Superior temporal gyrus (tissue), 1 donor: ENCODE measurements around the gene RIPOR2.
A peak's percentile ranks its signal among the peaks of the same experiment; 100 is the strongest.

ENCODE experiments used
- DNase-seq: peaks from one replicate; pipeline ENCODE4 v3.0.0-alpha.2; 2016; ENCODE audit errors: extremely low spot score

RIPOR2 gene, protein sequence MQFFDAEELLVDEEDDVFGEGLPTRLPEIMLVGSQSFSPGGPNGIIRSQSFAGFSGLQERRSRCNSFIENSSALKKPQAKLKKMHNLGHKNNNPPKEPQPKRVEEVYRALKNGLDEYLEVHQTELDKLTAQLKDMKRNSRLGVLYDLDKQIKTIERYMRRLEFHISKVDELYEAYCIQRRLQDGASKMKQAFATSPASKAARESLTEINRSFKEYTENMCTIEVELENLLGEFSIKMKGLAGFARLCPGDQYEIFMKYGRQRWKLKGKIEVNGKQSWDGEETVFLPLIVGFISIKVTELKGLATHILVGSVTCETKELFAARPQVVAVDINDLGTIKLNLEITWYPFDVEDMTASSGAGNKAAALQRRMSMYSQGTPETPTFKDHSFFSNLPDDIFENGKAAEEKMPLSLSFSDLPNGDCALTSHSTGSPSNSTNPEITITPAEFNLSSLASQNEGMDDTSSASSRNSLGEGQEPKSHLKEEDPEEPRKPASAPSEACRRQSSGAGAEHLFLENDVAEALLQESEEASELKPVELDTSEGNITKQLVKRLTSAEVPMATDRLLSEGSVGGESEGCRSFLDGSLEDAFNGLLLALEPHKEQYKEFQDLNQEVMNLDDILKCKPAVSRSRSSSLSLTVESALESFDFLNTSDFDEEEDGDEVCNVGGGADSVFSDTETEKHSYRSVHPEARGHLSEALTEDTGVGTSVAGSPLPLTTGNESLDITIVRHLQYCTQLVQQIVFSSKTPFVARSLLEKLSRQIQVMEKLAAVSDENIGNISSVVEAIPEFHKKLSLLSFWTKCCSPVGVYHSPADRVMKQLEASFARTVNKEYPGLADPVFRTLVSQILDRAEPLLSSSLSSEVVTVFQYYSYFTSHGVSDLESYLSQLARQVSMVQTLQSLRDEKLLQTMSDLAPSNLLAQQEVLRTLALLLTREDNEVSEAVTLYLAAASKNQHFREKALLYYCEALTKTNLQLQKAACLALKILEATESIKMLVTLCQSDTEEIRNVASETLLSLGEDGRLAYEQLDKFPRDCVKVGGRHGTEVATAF

GRCh38 chr6:24935366-24936152, at the start of gene RIPOR2:
Gene RIPOR2 (minus strand): TSS chr6:24935960. CDS start chr6:24935898, 62 bp downstream.
- DNase-seq = no peak

DNA sequence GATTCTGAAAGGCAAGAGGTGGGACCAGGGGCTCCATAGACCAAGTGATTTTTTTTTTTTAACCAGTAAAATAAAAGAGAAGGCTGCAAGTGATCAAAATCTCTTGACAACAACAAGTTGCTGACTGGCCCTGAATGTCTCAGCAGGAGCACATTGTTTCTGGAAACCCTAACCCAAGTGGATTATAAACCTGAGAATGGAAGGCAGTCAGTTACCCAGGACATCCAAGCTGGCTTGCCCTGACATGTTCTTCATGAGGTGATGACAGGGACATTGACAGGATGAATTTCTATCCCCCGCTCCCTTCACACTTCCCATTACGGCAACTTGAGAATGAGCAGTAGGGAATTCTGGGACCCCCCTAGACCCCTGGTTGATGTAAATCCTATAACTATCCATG, 49.6 kb upstream of the RIPOR2 start:
- DNase-seq = no peak

DNA sequence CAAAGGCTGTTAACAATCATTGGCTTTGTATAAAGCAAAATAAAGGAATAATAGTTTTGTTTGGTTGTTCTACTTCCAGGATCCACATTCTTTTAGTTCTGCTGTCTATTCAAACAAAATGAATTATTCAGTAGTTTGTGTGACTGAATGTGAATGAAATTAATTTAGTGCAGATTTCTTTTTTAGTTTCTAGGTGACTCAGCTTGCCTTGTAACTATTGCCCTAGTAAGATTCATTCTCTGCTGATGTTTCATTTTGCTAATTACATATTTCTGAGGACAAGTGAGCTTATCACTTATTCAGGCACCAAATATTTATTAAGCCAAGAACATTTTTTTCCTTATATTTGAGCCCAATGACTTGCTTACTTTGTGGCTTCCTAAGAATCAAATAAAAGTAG, 46.5 kb upstream of the RIPOR2 start:
- DNase-seq = peak; percentile 22

GRCh38 chr6:24981386-24981760, 45.6 kb upstream of the RIPOR2 start:
- DNase-seq = no peak

GRCh38 chr6:24980507-24981385, 45.0 kb upstream of the RIPOR2 start:
- DNase-seq = no peak

GRCh38 chr6:24979176-24979575, 43.4 kb upstream of the RIPOR2 start:
- no peak for DNase-seq

DNA sequence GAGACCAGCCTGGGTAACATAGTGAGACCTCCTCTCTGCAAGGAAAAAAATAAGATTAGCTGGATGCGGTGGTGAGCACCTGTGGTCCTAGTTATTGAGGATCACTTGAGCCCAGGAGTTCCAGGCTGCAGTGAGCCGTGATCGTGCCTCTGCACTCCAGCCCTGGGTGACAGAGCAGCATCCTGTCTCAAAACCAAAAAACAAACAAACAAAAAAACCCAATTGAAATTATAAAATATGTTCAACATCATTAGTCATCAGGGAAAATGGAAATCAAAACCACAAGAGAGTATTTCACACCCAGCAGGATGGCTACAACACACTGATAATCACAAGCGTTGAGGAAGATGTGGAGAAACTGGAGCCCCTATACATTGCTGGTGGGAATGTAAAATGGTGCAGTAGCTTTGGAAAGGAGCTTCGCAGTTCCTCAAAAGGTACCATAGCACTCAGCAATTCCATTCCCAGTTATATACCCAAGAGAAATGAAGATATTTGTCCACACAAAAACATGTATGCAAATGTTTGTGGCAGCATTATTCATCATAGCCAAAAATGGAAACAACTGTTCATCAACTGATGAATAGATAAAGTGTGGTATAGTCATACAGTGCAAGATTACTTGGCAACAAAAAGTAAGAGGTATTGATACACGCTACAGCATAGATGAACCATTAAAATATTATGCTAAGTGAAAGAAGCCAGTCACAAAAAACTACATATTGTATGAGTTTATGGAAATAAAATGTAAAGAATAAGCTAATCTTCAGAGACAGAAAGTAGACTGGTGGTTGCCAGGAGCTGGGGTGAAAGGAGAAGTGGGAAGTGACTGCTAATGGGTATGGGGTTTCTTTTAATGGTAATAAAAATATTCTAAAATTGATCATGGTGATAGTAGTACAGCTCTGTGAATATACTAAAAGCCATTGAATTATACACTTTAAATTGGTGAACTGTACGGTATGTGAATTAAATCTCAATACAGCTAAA, 38.7 kb upstream of the RIPOR2 start:
- DNase-seq = no peak

DNA sequence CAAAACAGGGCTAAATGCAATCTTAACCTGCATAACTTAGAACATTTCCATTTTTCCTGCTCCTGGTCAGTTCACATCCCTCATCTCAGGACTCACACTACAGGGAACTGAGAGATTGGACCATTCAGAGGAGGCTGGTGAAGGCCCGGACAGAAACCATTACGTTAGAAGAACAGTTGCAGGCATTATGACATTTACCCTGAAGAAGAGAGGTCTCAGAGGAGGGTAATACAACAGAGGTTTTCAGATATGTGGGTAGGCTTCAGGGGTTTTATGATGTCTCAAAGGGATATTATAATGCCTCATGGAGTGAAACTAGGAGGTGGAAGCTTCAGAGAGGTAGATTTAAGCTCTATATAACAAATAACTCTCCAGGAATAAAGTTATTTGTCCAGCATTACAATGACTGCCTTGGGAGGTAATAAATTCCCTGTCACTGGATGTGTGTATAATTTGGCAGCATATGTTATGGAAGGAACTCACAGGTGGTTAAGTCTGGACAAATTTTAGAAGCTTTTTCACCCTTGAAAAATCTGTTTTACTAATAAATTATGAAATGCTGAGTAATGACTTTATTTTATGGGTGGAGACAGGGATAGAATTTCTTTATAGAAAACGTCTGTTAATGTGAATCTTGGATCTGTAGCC, 36.7 kb upstream of the RIPOR2 start:
- no peak for DNase-seq

- DNase-seq = no peak
Measured at GRCh38 chr6:24971067-24971466, 35.3 kb upstream of the RIPOR2 start.

DNA sequence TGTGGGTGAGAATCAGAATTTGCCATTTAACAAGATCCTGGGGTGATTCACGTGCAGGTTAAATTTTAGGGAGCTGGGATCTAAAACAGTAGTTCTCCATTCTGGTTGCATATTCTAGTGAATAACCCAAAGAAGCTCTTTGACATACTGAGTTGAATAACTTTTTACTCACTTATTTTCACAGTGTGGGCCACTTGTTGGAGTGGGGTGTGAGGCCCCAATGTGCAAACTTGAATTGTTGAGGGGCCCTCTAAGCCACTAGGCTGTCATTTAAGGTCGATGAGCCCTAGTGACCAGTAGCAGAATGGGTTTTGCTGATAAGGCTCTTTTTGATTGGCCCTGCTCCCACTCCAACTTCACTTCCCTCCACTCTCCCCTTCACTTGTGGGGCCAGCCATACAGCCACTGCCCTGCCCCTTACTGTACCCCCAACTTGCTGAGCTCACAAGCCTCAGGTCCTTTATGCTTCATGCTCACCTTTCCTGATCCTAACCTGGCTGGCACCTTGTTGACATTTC, 33.6 kb upstream of the RIPOR2 start:
- DNase-seq = no peak

GRCh38 chr6:24968783-24969182, 33.0 kb upstream of the RIPOR2 start:
- DNase-seq = no peak

- DNase-seq = no peak
Measured at GRCh38 chr6:24967211-24967610, 31.5 kb upstream of the RIPOR2 start.

GRCh38 chr6:24966381-24966780, 30.6 kb upstream of the RIPOR2 start:
- no peak for DNase-seq

DNA sequence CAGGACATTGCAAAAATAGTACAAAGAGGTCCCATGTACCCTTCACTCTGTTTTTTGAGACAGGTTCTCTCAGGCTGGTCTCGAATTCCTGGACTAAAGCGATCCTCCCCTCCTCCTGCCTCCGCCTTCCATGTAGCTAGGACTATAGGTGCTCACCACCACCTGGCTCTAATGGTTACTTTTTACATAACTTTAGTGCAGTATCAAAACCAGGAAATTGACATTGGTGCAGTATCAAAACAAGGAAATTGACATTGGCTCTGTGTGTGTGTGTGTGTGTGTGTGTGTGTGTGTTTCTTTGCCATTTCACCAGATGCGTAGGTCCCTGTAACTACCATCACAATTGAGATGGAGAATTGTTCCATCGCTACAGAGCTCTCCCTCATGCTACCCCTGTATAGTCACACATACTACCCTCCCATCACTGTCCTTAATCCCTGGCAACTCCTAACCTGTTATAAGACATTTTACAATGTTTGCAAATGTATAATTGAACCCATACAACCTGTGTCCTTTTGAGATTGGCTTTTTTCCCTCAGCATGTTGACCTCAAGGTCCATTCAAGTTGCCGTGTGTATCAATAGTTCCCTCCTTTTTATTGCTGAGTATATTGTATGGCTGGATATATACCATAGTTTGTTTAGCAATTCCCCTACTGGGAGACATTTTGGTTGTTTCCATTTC, 28.3 kb upstream of the RIPOR2 start:
- DNase-seq = no peak

DNA sequence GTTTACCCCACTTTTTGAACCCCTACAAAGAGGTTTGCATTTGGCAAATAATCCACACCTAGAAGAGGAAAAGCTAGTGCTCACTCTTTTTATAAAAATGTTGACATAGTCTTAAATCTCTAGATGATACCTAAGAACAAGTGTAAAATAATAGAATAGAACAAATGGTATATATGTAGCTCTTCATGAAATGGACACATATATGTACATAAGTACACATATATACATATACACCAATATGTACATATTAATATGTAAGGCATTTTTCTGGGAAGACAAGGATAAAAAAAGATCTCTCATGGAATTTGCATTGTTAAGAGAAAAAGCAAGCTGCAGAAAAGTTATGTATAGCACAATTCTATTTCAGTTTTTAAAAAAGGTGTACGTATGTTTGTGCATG, 27.6 kb upstream of the RIPOR2 start:
- DNase-seq = no peak

DNA sequence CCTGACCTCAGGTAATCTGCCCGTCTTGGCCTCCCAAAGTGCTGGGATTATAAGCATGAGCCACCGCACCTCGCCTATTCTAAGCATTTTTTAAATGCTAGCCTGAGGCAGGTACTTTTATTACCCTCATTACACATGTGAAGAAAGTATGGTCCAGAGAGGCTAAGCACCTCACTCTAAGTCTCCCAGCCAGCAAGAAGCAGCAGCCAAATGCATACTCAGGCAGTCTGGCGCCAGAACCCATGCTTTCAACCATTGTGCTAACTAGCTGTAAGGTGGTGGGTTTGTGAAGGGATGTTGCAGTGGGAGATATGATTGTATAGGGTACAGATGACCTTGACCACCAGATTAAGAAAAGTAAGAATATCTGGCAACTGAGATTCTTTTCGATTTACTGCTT, 26.1 kb upstream of the RIPOR2 start:
- DNase-seq = no peak

DNA sequence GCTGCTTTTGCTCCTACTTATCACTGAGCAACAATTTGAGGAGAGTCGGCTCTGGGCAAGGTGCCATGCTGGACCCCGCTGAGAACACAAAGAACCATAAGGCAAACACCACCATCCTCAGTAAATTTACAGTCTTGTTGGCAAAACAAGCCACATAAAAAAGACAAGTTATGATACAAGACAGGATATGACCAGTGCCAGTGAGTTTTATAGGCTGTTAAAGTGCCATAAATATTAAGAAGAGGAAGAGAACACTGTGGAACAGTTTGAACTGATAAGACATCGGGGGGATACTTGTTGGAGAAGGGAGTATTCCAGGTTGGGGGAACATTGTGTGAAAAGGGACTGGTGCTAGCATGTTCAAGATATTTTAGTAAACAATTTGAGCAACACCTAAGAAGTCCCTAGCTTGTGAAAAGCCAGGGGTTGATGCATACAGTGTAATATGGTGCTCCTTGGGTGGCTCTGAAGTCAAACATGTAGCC, 25.3 kb upstream of the RIPOR2 start:
- no peak for DNase-seq

- no peak for DNase-seq
Measured at GRCh38 chr6:24959319-24959718, 23.6 kb upstream of the RIPOR2 start.
